Pancreas (tissue), 10 donors: ENCODE data around the gene GATB. TPM values are rescaled to one million over a fixed set of nuclear protein-coding genes. Genes with fewer than 3 reads are reported as not detected.

Experiments used
- ATAC-seq, 4 donors: fragments of 200-7000 bp; cut with Tn5 transposase; one replicate each; pipeline versions ENCODE4 v1.8.0 to v1.9.1; 2020; ENCODE audit warnings: mild to moderate bottlenecking in 4 of 4, moderate library complexity in 4 of 4
- DNase-seq, 6 donors: peaks; one replicate each; pipeline ENCODE4 v3.0.0-alpha.2; 2020
- FAIRE-seq: peaks from 2 replicates; lab custom pipeline; 2012; peaks lifted over from hg19 to GRCh38; lab: Jason Lieb, UNC
- H3K27ac ChIP-seq, 4 donors: fragments of 200-600 bp; sonication (generic); 1 replicate in 3 of 4; 2 replicates in 1 of 4; pipeline versions ENCODE4 v1.5.0 to v1.8.0; 2020
- H3K27me3 ChIP-seq, 4 donors: fragments of 200-600 bp; one replicate each; pipeline ENCODE4 v1.8.0; 2021
- H3K36me3 ChIP-seq, 3 donors: fragments of 200-600 bp; sonication (generic) in 1 of 3; one replicate each; pipeline versions ENCODE4 v1.5.0 to v1.8.0; 2020 to 2021
- H3K4me1 ChIP-seq, 3 donors: fragments of 200-600 bp; one replicate each; pipeline ENCODE4 v1.8.0; 2021
- H3K4me3 ChIP-seq, 4 donors: fragments of 200-600 bp; sonication (generic) in 2 of 4; one replicate each; pipeline versions ENCODE4 v1.5.0 to v1.8.0; 2020 to 2021
- H3K9me3 ChIP-seq, 4 donors: fragments of 200-600 bp; one replicate each; pipeline ENCODE4 v1.8.0; 2021
- CTCF ChIP-seq, 4 donors: fragments of 200-600 bp; sonication (generic) in 3 of 4; IDR thresholded peaks; one replicate each; pipeline versions ENCODE4 v1.5.0 to v1.8.0; 2021; ENCODE audit warnings: antibody characterized with exemption in 4 of 4
- WGBS, 2 donors: extraction: QIAGEN DNeasy Blood & Tissue Kit; methylation state at CpG; one replicate each; pipeline ENCODE4 v1.1.7; 2013; 5-methylcytosine and 5-hydroxymethylcytosine counted together
- intact Hi-C, 3 donors: fragments of 100-400 bp; cut with DNase I; formaldehyde crosslinking; loops; one replicate each; pipeline versions ENCODE4 v1.11.1 to v1.14.2; 2022
- polyA plus RNA-seq, 2 donors: library from polyadenylated mRNA; stranded (reverse); fragments of 200-250 nt; gene quantifications; one replicate each; pipeline ENCODE4 v1.2.3, GENCODE V29; 2013
- total RNA-seq, 6 donors: library from RNA; stranded (reverse); fragmentation: NEBNext Ultra II Directional in 4 of 6; extraction: Animal tissue kit (Norgen Biotek cat#: 25700) in 4 of 6; gene quantifications; one replicate each; pipeline versions ENCODE4 v1.2.1 to v1.2.4, GENCODE V29; 2021 to 2023
- donor health status: healthy with polysubstance abuse.
- donor health status: DM: no; HTN: no; CAD: no; lungs with moderate emphysema.
- donor health status: DM: no; HTN: no; CAD: no.
- donor health status: control.
- donor health status: control.
- donor health status: Bipolar disorder and iron deficiency.
- donor health status: DM: yes; HTN: yes; CAD: no.
- donor health status: DM: no; HTN: no; CAD: no.
- donor health status: DM: no; HTN: no; CAD: no.
- donor health status: DM: yes; HTN: yes; CAD: no.

The GATB gene
- total and polyA plus RNA-seq, 8 donors, result 1.8 to 10.0 (median 6.5) TPM

GRCh38 chr4:151685303-151685702 is 75.5 kb downstream of the GATB start:
- intact Hi-C loops, result no loop called here
- ATAC-seq, result no peak
- DNase-seq, result no peak

GRCh38 chr4:151681085-151681484 is 79.7 kb downstream of the GATB start:
- no peak for ATAC-seq
- Histone ChIP-seq H3K9me3 (no peaks in the 10 kb centered on the region), H3K27me3 (no peaks in the 10 kb centered on the region), H3K4me1 (no peaks in the 10 kb centered on the region), H3K4me3 (no peak overlapping the region), H3K36me3 (no peaks in the 10 kb centered on the region), H3K27ac (no peak overlapping the region)
- intact Hi-C loops, result no loop called here
- DNase-seq, result no peak
- FAIRE-seq, result no peak
- 93 to 97% methylated on average over 4 of the region's 4 CpGs for WGBS, 2 donors
- no peak for TF ChIP-seq CTCF (IDR thresholded peaks at IDR 0.05)

More at GRCh38 chr4:151685303-151685702, 75.5 kb downstream of the GATB start:
- FAIRE-seq, result no peak
- no peak for TF ChIP-seq CTCF (IDR thresholded peaks at IDR 0.05)
- no peak overlapping the region for H3K4me3 ChIP-seq
- no peaks in the 10 kb centered on the region for H3K9me3 ChIP-seq
- WGBS, 2 donors, result 76 to 90% methylated on average over 5 of the region's 5 CpGs
- H3K27me3 ChIP-seq, result no peaks in the 10 kb centered on the region
- no peak overlapping the region for H3K27ac ChIP-seq
- no peaks in the 10 kb centered on the region for H3K36me3 ChIP-seq
- H3K4me1 ChIP-seq, result no peaks in the 10 kb centered on the region

- H3K9me3 ChIP-seq, result no peaks in the 10 kb centered on the region
- no peaks in the 10 kb centered on the region for H3K4me1 ChIP-seq
- FAIRE-seq (no peak), DNase-seq (no peak), ATAC-seq (no peak)
- intact Hi-C loops, result no loop called here
- H3K4me3 ChIP-seq, result no peak overlapping the region
- H3K27ac ChIP-seq, result no peak overlapping the region
- H3K27me3 ChIP-seq, result no peaks in the 10 kb centered on the region
- no peaks in the 10 kb centered on the region for H3K36me3 ChIP-seq
- no peak for TF ChIP-seq CTCF (IDR thresholded peaks at IDR 0.05)
- 86 to 87% methylated on average over 8 of the region's 8 CpGs for WGBS, 2 donors
These were observed 81.6 kb downstream of the GATB start for GRCh38 chr4:151679231-151679630.

- intact Hi-C loops, result no loop called here
- 67 to 71% methylated on average over 14 of the region's 14 CpGs for WGBS, 2 donors
These were observed 82.5 kb downstream of the GATB start for GRCh38 chr4:151678048-151678872.

More at GRCh38 chr4:151678048-151678872, 82.5 kb downstream of the GATB start:
- H3K4me3 ChIP-seq, result no peak overlapping the region
- no peak overlapping the region for H3K27ac ChIP-seq
- ATAC-seq (no peak), DNase-seq (no peak), FAIRE-seq (no peak)
- H3K27me3 ChIP-seq, result no peaks in the 10 kb centered on the region
- no peaks in the 10 kb centered on the region for H3K4me1 ChIP-seq
- no peaks in the 10 kb centered on the region for H3K9me3 ChIP-seq
- no peak for TF ChIP-seq CTCF (IDR thresholded peaks at IDR 0.05)
- no peaks in the 10 kb centered on the region for H3K36me3 ChIP-seq
